GM18858 (cell line): ENCODE measurements around the gene CFAP54.

Source experiments
- ATAC-seq: cut with Tn5 transposase; IDR thresholded peaks from one replicate; pipeline ENCODE4 v1.9.1; 2021; ENCODE audit not compliant: unreplicated experiment

The CFAP54 gene

GRCh38 chr12:96821592-96821991, 332.2 kb downstream of the CFAP54 start:
- ATAC-seq: no peak

- no peak for ATAC-seq
Observed at GRCh38 chr12:96822641-96823040, 333.3 kb downstream of the CFAP54 start.

DNA sequence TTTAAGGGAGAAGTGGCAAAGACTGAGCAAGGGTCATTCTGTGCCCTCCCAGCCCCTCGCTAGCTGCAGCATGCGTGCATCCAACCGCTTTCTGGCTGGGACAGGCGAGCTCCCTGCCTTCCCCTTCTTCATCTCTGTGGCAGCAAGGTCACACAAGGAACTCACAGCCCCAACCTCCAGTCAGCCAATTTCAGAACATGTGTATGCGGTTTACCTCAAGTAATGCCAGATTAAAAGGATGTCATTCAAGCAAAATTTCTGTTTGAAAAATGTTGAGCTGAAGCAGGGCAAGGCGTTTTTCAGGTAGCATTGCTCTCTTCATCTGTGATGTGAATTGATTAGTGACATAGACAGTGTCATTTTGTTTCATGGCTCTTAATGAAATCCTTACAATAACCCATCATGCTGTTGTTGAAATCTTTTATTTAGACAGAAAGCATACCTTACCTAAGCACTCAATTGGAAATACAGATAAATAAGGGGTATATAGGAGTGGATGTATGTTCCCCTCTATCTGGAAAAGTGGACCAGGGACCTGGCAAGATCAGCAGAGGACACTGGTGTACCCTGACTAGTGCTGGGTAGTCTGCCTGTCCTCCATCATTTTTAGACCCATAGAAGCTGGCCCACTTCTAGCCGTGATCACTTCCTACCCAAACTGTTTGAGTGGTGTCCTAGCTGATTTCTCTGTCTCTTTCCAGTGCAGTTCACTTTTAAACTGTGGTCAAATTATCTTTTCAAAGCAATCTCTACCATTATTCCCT, 334.9 kb downstream of the CFAP54 start:
- ATAC-seq: no peak

DNA sequence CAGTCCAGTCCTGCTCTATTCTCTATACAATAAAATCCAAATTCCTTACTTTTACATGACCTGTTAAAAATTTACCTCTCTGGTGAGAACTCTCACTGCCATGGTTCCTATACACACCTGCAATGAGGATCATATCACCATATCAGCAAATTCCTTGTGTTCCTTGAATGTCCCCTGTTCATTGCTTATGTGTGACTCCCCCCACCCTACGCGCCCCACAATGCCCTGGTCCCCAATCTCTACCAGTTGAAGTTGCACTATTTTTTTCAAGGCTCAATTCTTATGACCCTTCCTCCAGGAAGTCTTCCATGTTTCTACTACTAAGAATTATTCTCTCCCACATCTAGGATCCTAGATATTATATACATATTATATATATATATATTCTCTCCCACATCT, 335.5 kb downstream of the CFAP54 start:
- no peak for ATAC-seq

DNA sequence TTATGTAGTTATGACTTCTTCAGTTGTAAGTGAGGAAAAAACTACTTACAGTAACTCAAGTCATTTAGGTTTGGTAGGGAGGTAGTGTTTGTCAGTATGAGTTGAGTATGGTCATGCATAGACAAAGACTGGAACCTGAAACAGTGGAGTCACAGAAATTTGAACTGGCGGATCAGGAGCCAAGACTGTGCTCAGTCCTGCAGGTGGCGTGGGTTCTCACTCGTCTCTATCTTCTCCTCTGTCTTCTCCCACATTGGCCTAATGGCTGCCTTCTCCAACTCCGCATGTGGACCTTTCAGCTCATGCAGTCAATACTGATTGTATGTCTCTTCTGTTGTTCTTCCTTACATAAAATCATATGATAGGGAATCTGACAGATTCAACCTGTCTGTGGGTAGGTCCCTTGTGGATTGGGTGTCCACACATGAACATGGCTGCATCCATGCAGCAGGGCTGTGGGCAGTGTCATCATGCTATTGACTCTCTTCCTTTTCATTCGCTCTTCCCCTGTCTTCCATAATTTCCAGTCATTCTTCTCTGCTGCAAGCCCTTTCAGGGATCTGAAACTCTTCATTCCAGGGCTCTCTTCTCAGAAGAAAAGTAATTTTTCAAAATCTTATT, 338.9 kb downstream of the CFAP54 start:
- ATAC-seq: no peak

GRCh38 chr12:96829354-96829753, 340.0 kb downstream of the CFAP54 start:
- ATAC-seq: no peak

GRCh38 chr12:96831346-96831745, 342.0 kb downstream of the CFAP54 start:
- no peak for ATAC-seq

DNA sequence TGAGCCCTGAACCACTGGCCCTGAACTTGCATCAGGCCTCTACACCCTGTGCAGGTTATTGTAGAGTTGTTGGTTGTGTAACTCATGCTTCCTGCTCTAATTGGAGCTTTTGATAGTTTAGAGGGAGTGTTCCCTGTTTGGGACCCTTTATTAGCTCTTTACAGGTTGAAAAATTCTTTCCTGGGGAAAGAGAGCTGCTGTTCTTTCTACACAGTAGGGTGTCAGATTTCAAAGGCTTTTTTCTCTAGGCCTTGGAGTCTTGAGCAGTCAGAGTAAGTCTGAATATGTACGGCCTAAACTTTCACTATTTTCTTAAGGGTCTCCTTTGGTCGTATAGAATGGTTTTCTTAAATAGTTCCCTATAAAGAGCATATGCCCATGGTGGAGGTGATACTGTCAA, 356.9 kb downstream of the CFAP54 start:
- ATAC-seq: no peak

GRCh38 chr12:96850676-96851075, 361.3 kb downstream of the CFAP54 start:
- no peak for ATAC-seq

DNA sequence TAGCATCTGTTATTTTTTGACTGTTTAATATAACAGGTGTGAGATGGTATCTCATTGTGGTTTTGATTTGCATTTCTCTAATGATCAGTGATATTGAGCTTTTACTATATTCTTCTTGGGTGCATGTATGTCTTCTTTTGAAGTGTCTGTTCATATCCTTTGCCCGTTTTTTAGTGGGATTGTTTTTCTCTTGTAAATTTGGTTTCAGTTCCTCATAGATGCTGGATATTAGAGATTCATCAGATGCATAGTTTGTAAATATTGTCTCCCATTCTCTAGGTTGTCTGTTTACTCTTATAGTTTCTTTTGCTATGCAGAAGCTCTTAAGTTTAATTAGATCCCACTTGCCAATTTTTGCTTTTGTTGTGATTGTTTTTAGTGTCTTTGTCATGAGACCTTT, 368.8 kb downstream of the CFAP54 start:
- no peak for ATAC-seq

DNA sequence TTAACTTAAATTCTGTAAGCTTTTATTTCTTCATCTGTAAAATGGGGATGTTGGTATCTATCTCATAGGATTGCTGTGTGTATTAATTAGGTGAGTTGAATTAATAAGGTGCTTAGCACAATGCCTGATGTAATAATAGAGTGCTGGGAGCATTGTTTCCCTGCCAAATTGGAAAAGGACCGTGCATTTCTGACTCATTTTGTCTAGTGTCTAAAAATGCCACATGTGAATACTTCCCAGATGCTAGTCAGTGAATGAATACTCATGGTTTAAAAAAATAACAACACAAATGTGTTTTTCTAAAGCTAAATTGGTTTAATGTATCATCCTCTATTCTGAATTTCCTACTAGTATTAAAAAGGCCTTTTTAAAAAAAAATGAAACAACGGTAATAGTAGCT, 372.3 kb downstream of the CFAP54 start:
- ATAC-seq: no peak

DNA sequence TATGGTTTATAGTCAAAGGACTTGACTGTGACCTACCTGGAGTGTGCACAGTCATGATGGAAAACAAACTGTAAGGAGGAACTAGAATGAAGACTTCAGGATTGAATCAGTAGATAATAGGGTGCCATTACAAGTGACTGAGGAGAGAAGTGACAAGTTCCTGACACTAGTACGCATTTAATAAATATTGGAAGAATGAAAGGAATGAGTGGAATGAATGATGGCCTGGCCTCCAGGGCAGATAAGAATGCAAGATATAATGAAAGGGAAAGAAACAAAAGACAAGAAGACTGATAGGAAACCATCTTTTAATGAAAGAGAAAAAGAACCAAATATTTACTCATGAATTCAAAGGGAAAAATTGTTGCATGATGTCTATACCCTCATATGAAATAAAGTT, 372.9 kb downstream of the CFAP54 start:
- no peak for ATAC-seq

- no peak for ATAC-seq
Observed at GRCh38 chr12:96864335-96864734, 375.0 kb downstream of the CFAP54 start.

- no peak for ATAC-seq
Observed at GRCh38 chr12:96866801-96867590, 377.6 kb downstream of the CFAP54 start.

GRCh38 chr12:96870946-96871345, 381.6 kb downstream of the CFAP54 start:
- ATAC-seq: no peak

DNA sequence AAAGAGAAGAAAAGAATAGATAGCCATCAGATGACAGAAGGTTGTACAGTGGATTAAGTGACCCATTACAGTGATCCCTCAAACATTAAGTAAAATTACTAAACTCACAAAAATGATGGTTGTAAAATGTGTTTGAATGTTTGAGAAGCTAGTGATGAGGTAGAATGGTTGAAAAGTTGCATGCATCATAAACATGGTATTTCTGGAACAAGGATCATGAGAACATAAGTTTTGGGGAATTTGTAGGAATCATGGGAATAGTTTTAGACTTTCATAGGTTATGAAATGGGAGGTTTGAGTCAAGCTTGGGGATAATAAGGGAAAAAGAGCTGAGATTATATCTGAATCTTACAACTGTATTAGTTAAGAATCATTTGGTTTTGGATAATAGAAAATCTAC, 383.6 kb downstream of the CFAP54 start:
- no peak for ATAC-seq

DNA sequence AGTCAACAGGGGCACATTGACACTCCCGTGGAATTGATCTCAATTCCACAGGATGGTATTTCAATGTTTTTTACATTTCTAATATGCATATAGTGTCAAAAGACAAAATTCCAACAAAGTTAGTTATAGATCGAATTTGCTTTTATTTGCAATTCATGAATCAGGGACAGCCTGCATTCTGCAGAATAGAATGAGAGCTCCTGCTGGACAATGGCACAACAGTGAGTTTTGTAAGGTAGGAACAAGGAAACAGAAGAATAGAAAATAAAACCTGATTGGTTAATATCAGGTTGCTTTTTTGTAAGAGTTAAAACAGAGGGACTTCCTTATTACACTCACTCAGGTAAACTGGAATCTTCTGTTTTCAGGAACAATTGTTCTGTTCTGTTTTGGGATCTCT, 384.8 kb downstream of the CFAP54 start:
- ATAC-seq: no peak

DNA sequence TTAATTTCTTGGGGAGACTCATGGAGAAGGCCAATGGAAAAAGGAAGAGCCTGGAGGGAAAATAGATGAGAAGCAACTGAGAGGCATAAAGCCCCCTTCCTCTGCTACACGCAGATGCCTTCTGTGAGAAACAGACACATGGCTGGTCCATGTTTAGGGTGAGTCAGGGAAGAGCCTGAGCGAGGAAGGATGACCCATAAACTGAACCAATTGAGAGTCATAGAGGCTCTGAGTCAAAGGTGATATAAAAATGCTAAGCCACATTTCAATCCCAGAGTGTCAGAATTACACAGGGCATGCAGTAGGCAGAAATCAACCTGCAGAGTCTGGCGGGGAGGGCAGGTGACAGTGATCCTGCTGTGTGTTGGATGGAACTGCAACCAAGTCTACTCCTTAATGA, 387.6 kb downstream of the CFAP54 start:
- ATAC-seq: no peak

DNA sequence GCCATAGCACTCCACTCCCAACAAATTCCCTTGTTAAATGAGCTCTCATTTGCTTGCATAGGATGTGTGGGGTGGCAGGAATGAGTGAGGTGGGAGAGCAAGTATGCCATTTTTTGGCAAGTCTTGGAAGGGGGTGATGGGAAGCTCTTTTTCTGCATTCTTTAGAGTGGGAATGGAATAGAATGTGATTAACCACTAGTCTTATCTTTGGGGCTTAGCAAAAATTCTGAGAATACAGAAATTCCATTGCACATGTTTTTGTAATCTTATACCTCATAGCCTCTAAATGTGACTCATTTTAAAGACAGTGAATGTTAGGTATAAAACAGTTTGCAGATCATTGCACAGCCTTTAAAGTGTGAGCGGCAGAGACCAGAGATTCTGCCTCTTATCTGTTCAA, 389.3 kb downstream of the CFAP54 start:
- no peak for ATAC-seq

DNA sequence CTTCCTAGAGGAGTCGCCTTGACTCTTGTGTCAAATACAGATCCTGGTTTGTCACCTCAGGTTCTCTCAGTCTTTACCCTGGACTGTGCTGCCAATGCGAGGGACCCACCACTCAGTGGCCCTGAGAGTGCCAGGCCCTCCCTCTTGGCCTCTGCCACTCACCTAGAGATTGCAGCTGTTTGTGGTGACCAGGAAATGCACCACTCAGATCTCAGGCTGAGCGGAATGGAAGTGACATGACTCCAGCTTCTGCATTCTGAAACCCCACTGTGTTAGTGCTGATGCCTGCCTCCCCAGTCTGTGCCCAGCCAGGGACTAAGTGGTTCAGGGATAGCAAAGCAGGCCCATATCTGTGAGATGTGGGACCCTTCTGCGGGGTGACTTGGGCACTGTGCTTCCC, 389.9 kb downstream of the CFAP54 start:
- no peak for ATAC-seq

GRCh38 chr12:96880220-96880619, 390.8 kb downstream of the CFAP54 start:
- no peak for ATAC-seq

- ATAC-seq: no peak
Observed at GRCh38 chr12:96881608-96882007, 392.2 kb downstream of the CFAP54 start.
